DND-41 (cell line): ENCODE data around the gene ITGA2.

Experiments used
- CTCF ChIP-seq: IDR thresholded peaks from 2 replicates; pipeline ENCODE4 v1.5.1; 2012; ENCODE audit warnings: borderline replicate concordance, low read length, moderate library complexity, mild to moderate bottlenecking; ENCODE audit not compliant: poor library complexity, severe bottlenecking; ENCODE audit errors: extremely low read depth
- EZH2 ChIP-seq: IDR thresholded peaks from 3 replicates; pipeline ENCODE4 v1.6.1; 2012; ENCODE audit warnings: borderline replicate concordance, low read depth, mild to moderate bottlenecking, moderate library complexity, low read length, inconsistent platforms; ENCODE audit not compliant: severe bottlenecking

- no peak for TF ChIP-seq CTCF
- no peak for TF ChIP-seq EZH2
Observed at GRCh38 chr5:53112909-53113308, 123.8 kb downstream of the ITGA2 start.
